ENCODE results near the gene PLXDC2.

Gene PLXDC2

DNA sequence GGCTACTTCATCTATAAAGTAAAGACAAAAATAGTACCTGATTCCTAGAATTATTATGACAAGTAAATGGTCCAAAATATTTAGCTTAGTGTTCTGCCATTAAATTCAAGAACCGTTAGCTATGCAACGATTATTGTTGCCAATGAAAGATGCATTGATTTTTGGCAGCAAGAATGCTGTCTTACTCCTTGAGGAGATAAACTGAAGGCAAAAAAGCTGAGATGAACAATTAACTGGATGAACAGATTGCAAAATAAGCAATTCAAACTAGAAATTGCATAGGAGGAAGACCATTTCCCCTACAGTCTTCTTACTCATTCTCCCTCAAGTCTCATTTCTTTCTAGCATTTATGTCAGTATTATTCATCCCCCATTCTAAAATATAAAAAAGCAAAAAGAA is 484.5 kb downstream of the PLXDC2 start:
- no peaks in the 10 kb centered on the region for H3K36me3 ChIP-seq (ENCODE audit: insufficient read depth, low read length)
- no peaks in the 10 kb centered on the region for H3K9me3 ChIP-seq (ENCODE audit: low read length)
- H3K27ac ChIP-seq (ENCODE audit: low read depth, low read length), result no peak overlapping the region
- no peaks in the 10 kb centered on the region for H3K27me3 ChIP-seq (ENCODE audit: control insufficient read depth in 1 of 2, insufficient read depth in 2 of 2, low read length in 2 of 2)
- no peak overlapping the region for H3K4me3 ChIP-seq (ENCODE audit: low read depth in 1 of 2, low read length in 2 of 2)
- no peaks in the 10 kb centered on the region for H3K4me1 ChIP-seq (ENCODE audit: insufficient read depth, low read length)
- no peak overlapping the region for H3K9ac ChIP-seq (ENCODE audit: low read length)

DNA sequence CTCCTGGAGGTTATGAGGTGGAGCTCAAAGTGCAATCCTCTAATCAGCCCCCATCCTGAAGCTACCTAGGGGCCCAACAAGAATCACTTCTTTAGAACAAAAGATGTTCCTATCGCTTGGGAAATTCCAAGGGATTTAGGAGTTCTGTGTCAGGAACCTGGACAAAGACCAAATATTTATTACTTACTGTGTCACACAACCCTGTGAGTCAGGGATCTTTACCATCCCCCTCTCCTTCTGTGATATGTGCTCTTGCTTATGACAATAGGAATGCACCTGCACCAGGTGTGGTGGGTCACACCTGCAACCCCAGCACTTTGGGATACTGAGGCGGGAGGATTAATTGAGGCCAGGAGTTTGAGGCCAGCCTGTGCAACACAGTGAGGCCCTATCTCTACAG is 485.8 kb downstream of the PLXDC2 start:
- Histone ChIP-seq H3K36me3 (ENCODE audit: insufficient read depth, low read length) (no peaks in the 10 kb centered on the region), H3K27ac (ENCODE audit: low read depth, low read length) (no peak overlapping the region), H3K4me3 (ENCODE audit: low read depth in 1 of 2, low read length in 2 of 2) (no peak overlapping the region), H3K9me3 (ENCODE audit: low read length) (no peaks in the 10 kb centered on the region), H3K9ac (ENCODE audit: low read length) (no peak overlapping the region), H3K4me1 (ENCODE audit: insufficient read depth, low read length) (no peaks in the 10 kb centered on the region), H3K27me3 (ENCODE audit: control insufficient read depth in 1 of 2, insufficient read depth in 2 of 2, low read length in 2 of 2) (no peaks in the 10 kb centered on the region)

DNA sequence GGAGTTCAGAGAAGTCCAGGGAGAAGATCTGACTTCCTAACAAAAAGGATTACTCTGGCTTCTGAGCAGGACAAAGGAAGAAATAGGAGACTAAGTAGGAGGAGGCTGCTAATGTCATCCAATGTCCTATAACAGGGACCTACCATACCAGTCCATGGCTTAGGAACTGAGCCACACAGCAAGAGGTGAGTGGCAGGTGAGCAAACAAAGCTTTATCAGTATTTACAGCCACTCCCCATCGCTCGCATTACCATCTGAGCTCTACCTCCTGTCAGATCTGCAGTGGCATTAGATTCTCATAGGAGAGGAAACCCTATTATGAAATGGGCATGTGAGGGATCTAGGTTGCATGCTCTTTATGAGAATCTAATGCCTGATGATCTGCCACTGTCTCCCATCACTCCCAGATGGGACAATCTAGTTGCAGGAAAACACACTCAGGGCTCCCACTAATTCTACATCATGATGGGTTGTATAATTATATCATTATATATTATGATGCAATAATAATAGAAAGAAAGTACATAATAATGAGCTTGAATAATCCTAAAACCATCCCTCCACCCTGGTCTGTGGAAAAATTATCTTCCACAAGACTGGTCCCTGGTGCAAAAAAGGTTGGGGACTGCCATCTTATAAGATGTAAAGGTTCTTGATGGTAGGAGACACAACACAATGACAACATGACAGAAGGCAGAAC is 487.4 kb downstream of the PLXDC2 start:
- Histone ChIP-seq H3K27ac (ENCODE audit: low read depth, low read length) (no peak overlapping the region), H3K36me3 (ENCODE audit: insufficient read depth, low read length) (no peaks in the 10 kb centered on the region), H3K4me3 (ENCODE audit: low read depth in 1 of 2, low read length in 2 of 2) (no peak overlapping the region), H3K27me3 (ENCODE audit: control insufficient read depth in 1 of 2, insufficient read depth in 2 of 2, low read length in 2 of 2) (no peaks in the 10 kb centered on the region), H3K9ac (ENCODE audit: low read length) (no peak overlapping the region), H3K9me3 (ENCODE audit: low read length) (no peaks in the 10 kb centered on the region), H3K4me1 (ENCODE audit: insufficient read depth, low read length) (no peaks in the 10 kb centered on the region)

DNA sequence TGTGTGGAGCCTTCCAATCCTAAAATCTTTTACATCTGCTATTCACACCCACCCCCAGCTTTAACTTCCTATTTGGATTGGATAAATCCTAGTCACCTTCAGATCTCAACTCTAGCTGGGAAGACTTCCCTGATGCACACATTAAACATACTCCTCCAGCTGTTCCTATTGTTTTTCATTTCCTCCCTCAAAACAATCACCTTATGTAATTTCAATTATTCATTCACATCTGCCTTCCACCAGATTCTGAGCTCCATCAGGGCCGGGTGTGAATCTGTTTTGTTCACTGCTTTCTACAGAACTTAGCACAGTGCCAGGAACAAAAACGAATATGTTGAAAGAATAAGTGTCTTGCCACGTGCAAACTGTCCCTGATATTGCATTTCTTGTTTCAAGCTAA is 497.4 kb downstream of the PLXDC2 start:
- Histone ChIP-seq H3K27ac (ENCODE audit: low read depth, low read length) (no peak overlapping the region), H3K9ac (ENCODE audit: low read length) (no peak overlapping the region), H3K4me3 (ENCODE audit: low read depth in 1 of 2, low read length in 2 of 2) (no peak overlapping the region), H3K9me3 (ENCODE audit: low read length) (no peaks in the 10 kb centered on the region), H3K36me3 (ENCODE audit: insufficient read depth, low read length) (no peaks in the 10 kb centered on the region), H3K4me1 (ENCODE audit: insufficient read depth, low read length) (no peaks in the 10 kb centered on the region), H3K27me3 (ENCODE audit: control insufficient read depth in 1 of 2, insufficient read depth in 2 of 2, low read length in 2 of 2) (no peaks in the 10 kb centered on the region)

DNA sequence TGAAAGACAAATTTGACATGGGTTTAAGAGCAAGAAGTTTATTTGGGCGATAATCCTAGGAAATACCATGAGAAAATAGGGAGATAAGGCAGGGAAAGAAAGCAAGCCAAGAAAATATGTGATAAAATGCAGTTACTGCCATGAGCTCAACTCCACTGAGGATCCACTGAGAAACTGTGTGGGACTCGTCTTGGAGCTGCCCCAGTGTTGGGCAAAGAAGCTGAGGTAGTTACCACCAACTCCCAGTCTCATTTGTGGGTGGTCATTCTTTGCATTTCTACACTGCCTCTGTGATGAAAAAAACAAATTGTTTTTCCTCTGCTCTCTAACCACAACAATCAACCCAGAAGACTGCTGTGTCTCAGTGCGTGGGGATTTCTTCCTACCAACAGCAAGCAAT is 498.2 kb downstream of the PLXDC2 start:
- no peaks in the 10 kb centered on the region for H3K4me1 ChIP-seq (ENCODE audit: insufficient read depth, low read length)

DNA sequence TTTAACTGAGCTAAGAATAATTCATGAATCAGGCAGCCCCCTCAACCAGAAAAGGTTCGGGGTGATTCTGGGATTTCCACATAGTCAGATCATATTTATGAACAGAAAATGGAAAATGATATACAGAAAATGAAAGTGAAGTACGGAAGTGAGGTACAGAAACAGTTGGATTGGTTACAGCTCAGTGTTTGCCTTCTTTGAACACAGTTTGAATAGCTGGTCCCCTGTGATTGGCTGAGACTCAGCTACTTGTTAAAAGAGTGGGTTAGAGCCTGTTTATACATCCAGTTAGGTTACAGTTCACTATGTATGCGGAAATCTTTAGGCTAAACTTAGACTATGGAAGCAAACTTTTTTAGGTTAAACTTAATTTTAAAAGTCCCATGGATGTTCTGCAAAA is 511.7 kb downstream of the PLXDC2 start:
- no peaks in the 10 kb centered on the region for H3K4me1 ChIP-seq (ENCODE audit: insufficient read depth, low read length)
- no peak overlapping the region for H3K9ac ChIP-seq (ENCODE audit: low read length)
- H3K27ac ChIP-seq (ENCODE audit: low read depth, low read length), result no peak overlapping the region
- H3K9me3 ChIP-seq (ENCODE audit: low read length), result no peaks in the 10 kb centered on the region
- H3K36me3 ChIP-seq (ENCODE audit: insufficient read depth, low read length), result no peaks in the 10 kb centered on the region
- no peak overlapping the region for H3K4me3 ChIP-seq (ENCODE audit: low read depth in 1 of 2, low read length in 2 of 2)
- H3K27me3 ChIP-seq (ENCODE audit: control insufficient read depth in 1 of 2, insufficient read depth in 2 of 2, low read length in 2 of 2), result no peaks in the 10 kb centered on the region

More for the DNA sequence above, 498.2 kb downstream of the PLXDC2 start:
- Histone ChIP-seq H3K36me3 (ENCODE audit: insufficient read depth, low read length) (no peaks in the 10 kb centered on the region), H3K9me3 (ENCODE audit: low read length) (no peaks in the 10 kb centered on the region), H3K4me3 (ENCODE audit: low read depth in 1 of 2, low read length in 2 of 2) (no peak overlapping the region), H3K27me3 (ENCODE audit: control insufficient read depth in 1 of 2, insufficient read depth in 2 of 2, low read length in 2 of 2) (no peaks in the 10 kb centered on the region), H3K9ac (ENCODE audit: low read length) (no peak overlapping the region), H3K27ac (ENCODE audit: low read depth, low read length) (no peak overlapping the region)

DNA sequence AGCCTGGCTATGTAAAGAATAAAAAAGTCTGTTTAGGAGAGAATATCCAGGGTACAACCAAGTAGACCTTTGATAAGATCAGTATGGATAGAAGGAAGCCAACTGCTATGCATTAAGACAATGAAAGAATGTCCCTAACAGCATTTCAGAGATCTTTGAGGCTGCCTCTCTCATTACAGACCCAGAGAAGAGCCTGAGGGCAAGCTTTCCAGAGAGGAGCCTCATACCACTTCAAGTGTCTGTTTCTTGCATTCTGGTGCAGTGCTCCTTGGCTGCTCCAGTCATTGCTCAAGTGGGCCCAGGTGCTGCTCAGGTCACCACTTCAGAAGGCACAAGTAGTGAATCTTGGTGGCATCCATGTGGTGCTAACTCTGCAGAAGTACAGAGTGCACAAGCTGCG is 514.0 kb downstream of the PLXDC2 start:
- Histone ChIP-seq H3K27me3 (ENCODE audit: control insufficient read depth in 1 of 2, insufficient read depth in 2 of 2, low read length in 2 of 2) (no peaks in the 10 kb centered on the region), H3K9ac (ENCODE audit: low read length) (no peak overlapping the region), H3K4me1 (ENCODE audit: insufficient read depth, low read length) (no peaks in the 10 kb centered on the region), H3K4me3 (ENCODE audit: low read depth in 1 of 2, low read length in 2 of 2) (no peak overlapping the region), H3K36me3 (ENCODE audit: insufficient read depth, low read length) (no peaks in the 10 kb centered on the region), H3K9me3 (ENCODE audit: low read length) (no peaks in the 10 kb centered on the region), H3K27ac (ENCODE audit: low read depth, low read length) (no peak overlapping the region)

DNA sequence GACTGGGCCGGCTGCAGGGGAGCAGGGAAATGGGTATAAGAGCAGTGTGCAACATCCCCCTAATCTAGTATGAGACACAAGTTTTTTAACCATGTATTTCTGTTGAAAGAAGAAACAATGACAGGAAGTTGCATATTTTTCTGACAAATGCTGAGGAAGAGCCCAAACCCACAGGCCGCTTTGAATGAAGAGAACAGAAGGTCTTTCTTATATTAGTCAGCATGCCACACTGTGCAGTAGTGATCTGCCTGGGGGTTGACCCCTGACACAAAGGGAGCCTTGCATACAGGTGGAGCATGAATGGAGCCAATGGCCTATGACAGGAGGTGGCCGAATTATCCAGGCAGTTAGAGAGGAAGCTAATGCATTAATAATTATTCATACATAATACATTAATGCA is 518.3 kb downstream of the PLXDC2 start:
- no peak overlapping the region for H3K9ac ChIP-seq (ENCODE audit: low read length)
- H3K4me3 ChIP-seq (ENCODE audit: low read depth in 1 of 2, low read length in 2 of 2), result no peak overlapping the region

More for the DNA sequence above, 518.3 kb downstream of the PLXDC2 start:
- H3K27ac ChIP-seq (ENCODE audit: low read depth, low read length), result no peak overlapping the region
- no peaks in the 10 kb centered on the region for H3K4me1 ChIP-seq (ENCODE audit: insufficient read depth, low read length)
- no peaks in the 10 kb centered on the region for H3K27me3 ChIP-seq (ENCODE audit: control insufficient read depth in 1 of 2, insufficient read depth in 2 of 2, low read length in 2 of 2)
- no peaks in the 10 kb centered on the region for H3K36me3 ChIP-seq (ENCODE audit: insufficient read depth, low read length)
- no peaks in the 10 kb centered on the region for H3K9me3 ChIP-seq (ENCODE audit: low read length)

Data from muscle layer of colon (tissue), 2 donors.